Measurements from ENCODE around the gene UBE2I.

The UBE2I gene

DNA sequence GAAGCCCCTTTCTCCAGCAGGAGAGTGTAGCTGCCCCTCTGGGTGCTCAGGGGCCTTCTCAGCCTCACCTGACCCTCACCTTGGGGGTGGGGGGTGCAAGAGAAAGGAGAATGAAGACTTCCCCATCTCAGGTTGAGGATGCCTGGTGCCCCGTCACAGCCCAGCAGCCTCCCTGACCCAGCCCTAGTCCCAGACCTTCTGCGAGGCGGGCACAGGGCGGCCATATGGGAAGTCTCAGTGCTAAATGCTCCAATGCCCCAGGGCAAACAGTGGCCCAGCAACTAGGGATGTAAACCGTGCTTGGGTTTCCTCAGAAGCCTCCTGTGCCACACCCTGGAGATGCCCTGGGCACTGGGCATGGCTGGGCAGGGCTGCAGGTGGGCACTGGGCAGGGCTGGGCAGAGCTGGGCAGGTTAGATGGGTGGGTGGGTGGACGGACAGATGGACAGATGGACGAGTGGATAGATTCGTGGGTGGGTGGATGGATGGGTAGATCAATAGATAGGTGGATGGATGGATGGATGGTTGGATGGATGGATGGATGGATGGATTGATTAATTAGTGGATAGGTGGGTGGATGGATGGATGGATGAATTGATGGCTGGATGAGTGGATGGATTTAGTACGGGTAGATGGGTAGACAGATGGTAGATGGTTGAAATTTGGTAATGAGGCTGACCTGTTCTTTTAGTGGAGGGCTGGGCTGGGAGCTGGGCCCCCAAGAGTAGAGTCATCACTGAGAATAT, 36.8 kb upstream of the UBE2I start:
- no peak for TF ChIP-seq EZH2 (IDR thresholded peaks at IDR 0.05; ENCODE audit: borderline replicate concordance, low read length)
- TF ChIP-seq, protein P1, sequence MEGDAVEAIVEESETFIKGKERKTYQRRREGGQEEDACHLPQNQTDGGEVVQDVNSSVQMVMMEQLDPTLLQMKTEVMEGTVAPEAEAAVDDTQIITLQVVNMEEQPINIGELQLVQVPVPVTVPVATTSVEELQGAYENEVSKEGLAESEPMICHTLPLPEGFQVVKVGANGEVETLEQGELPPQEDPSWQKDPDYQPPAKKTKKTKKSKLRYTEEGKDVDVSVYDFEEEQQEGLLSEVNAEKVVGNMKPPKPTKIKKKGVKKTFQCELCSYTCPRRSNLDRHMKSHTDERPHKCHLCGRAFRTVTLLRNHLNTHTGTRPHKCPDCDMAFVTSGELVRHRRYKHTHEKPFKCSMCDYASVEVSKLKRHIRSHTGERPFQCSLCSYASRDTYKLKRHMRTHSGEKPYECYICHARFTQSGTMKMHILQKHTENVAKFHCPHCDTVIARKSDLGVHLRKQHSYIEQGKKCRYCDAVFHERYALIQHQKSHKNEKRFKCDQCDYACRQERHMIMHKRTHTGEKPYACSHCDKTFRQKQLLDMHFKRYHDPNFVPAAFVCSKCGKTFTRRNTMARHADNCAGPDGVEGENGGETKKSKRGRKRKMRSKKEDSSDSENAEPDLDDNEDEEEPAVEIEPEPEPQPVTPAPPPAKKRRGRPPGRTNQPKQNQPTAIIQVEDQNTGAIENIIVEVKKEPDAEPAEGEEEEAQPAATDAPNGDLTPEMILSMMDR (IDR thresholded peaks at IDR 0.05; ENCODE audit: low read length): no peak
- peak overlapping the region; percentile 5; the same call in 1 of the 2 replicates for H3K4me2 ChIP-seq (ENCODE audit: low read length)

DNA sequence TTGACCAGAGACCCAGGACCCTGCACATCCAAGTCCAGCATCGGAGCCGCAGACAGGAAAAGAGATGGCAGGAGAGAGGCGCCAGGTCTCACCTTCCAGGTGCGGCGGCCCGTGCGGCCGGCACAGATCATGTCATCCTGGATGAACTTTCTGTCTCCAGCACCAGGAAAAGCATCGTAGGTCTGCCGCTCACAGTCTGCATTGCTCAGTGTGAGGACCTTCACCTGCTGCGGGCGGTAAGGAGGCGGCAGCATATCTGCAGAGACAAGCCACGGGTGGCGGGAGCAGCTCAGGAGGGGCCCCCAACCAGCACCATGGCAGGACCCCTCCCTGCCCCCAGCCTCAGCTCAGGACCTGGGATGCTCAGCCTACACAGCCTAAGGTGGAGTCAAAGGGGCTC, 35.6 kb upstream of the UBE2I start:
- Histone ChIP-seq H3K9ac (ENCODE audit: low read length) (no peak overlapping the region), H3K9me2 (ENCODE audit: low read depth, low read length) (no peaks in the 10 kb centered on the region), H3F3A (ENCODE audit: insufficient read depth, low read length) (no peaks in the 10 kb centered on the region), H4K20me1 (ENCODE audit: insufficient read depth, low read length) (no peaks in the 10 kb centered on the region), H3K4me1 (ENCODE audit: insufficient read depth, low read length, severe bottlenecking) (peaks cover 7% of the 10 kb centered on the region), H3K36me3 (ENCODE audit: insufficient read depth, low read length) (no peaks in the 10 kb centered on the region), H3K27me3 (ENCODE audit: insufficient read depth, low read length) (no peaks in the 10 kb centered on the region; the same call in 1 of the 2 replicates), H3K4me2 (ENCODE audit: low read length) (no peak overlapping the region), H3K79me2 (ENCODE audit: insufficient read depth, low read length) (no peaks in the 10 kb centered on the region), H2AFZ (ENCODE audit: low read length) (no peak overlapping the region), H3K4me3 (ENCODE audit: low read depth, low read length, poor library complexity, severe bottlenecking) (no peak overlapping the region), H3K27ac (ENCODE audit: low read depth, low read length, poor library complexity, severe bottlenecking) (no peak overlapping the region), H3K9me3 (ENCODE audit: low read length) (no peaks in the 10 kb centered on the region)
- TF ChIP-seq, protein P1 (IDR thresholded peaks at IDR 0.05; ENCODE audit: low read length): no peak
- no peak for TF ChIP-seq EZH2 (IDR thresholded peaks at IDR 0.05; ENCODE audit: borderline replicate concordance, low read length)

More for the DNA sequence above, 36.8 kb upstream of the UBE2I start:
- H2AFZ ChIP-seq (ENCODE audit: low read length): no peak overlapping the region
- peak overlapping the region; percentile 18 for H3K27ac ChIP-seq (ENCODE audit: low read depth, low read length, poor library complexity, severe bottlenecking)
- no peaks in the 10 kb centered on the region for H3K36me3 ChIP-seq (ENCODE audit: insufficient read depth, low read length)
- H3K9me3 ChIP-seq (ENCODE audit: low read length): no peaks in the 10 kb centered on the region
- peaks cover 7% of the 10 kb centered on the region for H3K4me1 ChIP-seq (ENCODE audit: insufficient read depth, low read length, severe bottlenecking)
- no peak overlapping the region for H3K4me3 ChIP-seq (ENCODE audit: low read depth, low read length, poor library complexity, severe bottlenecking)
- H3K9me2 ChIP-seq (ENCODE audit: low read depth, low read length): no peaks in the 10 kb centered on the region
- no peaks in the 10 kb centered on the region for H3K79me2 ChIP-seq (ENCODE audit: insufficient read depth, low read length)
- H3K27me3 ChIP-seq (ENCODE audit: insufficient read depth, low read length): no peaks in the 10 kb centered on the region; the same call in 1 of the 2 replicates
- H4K20me1 ChIP-seq (ENCODE audit: insufficient read depth, low read length): no peaks in the 10 kb centered on the region
- no peaks in the 10 kb centered on the region for H3F3A ChIP-seq (ENCODE audit: insufficient read depth, low read length)
- no peak overlapping the region for H3K9ac ChIP-seq (ENCODE audit: low read length)

DNA sequence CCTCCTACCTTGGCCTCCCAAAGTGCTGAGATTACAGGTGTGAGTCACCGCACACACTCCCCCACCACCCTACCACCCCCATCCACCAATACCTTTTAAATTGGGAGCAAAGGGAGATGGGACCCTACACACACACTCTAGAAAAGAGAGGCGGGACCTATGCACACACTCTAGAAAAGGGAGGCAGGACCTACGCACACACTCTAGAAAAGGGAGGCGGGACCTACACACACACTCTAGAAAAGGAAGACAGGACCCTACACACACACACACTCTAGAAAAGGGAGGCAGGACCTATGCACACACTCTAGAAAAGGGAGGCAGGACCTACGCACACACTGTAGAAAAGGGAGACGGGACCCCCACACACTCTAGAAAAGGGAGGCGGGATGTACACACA, 34.7 kb upstream of the UBE2I start:
- no peaks in the 10 kb centered on the region; the same call in 1 of the 2 replicates for H3K27me3 ChIP-seq (ENCODE audit: insufficient read depth, low read length)
- H3K36me3 ChIP-seq (ENCODE audit: insufficient read depth, low read length): no peaks in the 10 kb centered on the region
- TF ChIP-seq, protein P1 (IDR thresholded peaks at IDR 0.05; ENCODE audit: low read length): no peak
- no peak for TF ChIP-seq EZH2 (IDR thresholded peaks at IDR 0.05; ENCODE audit: borderline replicate concordance, low read length)

More for the DNA sequence above, 34.7 kb upstream of the UBE2I start:
- no peak overlapping the region for H3K4me2 ChIP-seq (ENCODE audit: low read length)
- H3K9ac ChIP-seq (ENCODE audit: low read length): no peak overlapping the region
- H3K9me3 ChIP-seq (ENCODE audit: low read length): no peaks in the 10 kb centered on the region
- H3K9me2 ChIP-seq (ENCODE audit: low read depth, low read length): no peaks in the 10 kb centered on the region
- no peaks in the 10 kb centered on the region for H3F3A ChIP-seq (ENCODE audit: insufficient read depth, low read length)
- H3K4me1 ChIP-seq (ENCODE audit: insufficient read depth, low read length, severe bottlenecking): peaks cover 7% of the 10 kb centered on the region
- H4K20me1 ChIP-seq (ENCODE audit: insufficient read depth, low read length): no peaks in the 10 kb centered on the region
- no peak overlapping the region for H3K4me3 ChIP-seq (ENCODE audit: low read depth, low read length, poor library complexity, severe bottlenecking)
- no peak overlapping the region for H3K27ac ChIP-seq (ENCODE audit: low read depth, low read length, poor library complexity, severe bottlenecking)
- H2AFZ ChIP-seq (ENCODE audit: low read length): no peak overlapping the region
- no peaks in the 10 kb centered on the region for H3K79me2 ChIP-seq (ENCODE audit: insufficient read depth, low read length)

All from OCI-LY1 (cell line).